Measurements from ENCODE around the gene RAD51B. TPM values are rescaled to one million over a fixed set of nuclear protein-coding genes. Genes with fewer than 3 reads are reported as not detected.

Gene RAD51B
- total RNA-seq, 1 experiment from 2014 or later = 20.0 TPM

GRCh38 chr14:68264260-68264569 lies 444.6 kb downstream of the RAD51B start:
- no peak overlapping the region for H3K4me2 ChIP-seq (ENCODE audit: low read length)
- no TSS peak for BruUV-seq (replicated peaks)
- peaks cover 0 to 18% of the 10 kb centered on the region in 2 experiments; a peak in 3 of 4 replicates for H3K4me1 ChIP-seq (ENCODE audit: control insufficient read depth in 1 of 2, insufficient read depth in 2 of 2, low read length in 2 of 2)
- RAD21 ChIA-PET (ENCODE audit: low non-redundant PET in 1 of 2, low total read pairs in 2 of 2, uncharacterized antibody in 2 of 2, unreplicated experiment in 2 of 2) = interaction anchor here in 1 of 2 experiments (0.5 kb wide), 1 partner anchor 697 kb away, joined by 5 read pairs; no protein-coding TSS in a partner anchor
- H4K20me1 ChIP-seq (ENCODE audit: insufficient read depth) = no peaks in the 10 kb centered on the region
- no peak overlapping the region for H3K27ac ChIP-seq (ENCODE audit: low read depth, low read length)
- no peak overlapping the region for H3K4me3 ChIP-seq (replicated peaks in 1 of 2; ENCODE audit: low read depth in 1 of 2, low read length in 2 of 2)
- H3K36me3 ChIP-seq (ENCODE audit: control insufficient read depth in 1 of 2, insufficient read depth in 2 of 2, low read length in 2 of 2) = no peaks in the 10 kb centered on the region
- H2AFZ ChIP-seq (ENCODE audit: low read depth, low read length, poor library complexity, severe bottlenecking) = no peak overlapping the region
- CTCF ChIA-PET = no interaction called here
- intact Hi-C loops (cut with micrococcal nuclease) = no loop called here
- H3K9ac ChIP-seq (ENCODE audit: low read length) = no peak overlapping the region
- DNase-seq (ENCODE audit: low read depth, low spot score) (no peak), ATAC-seq (no peak)
- H3K9me2 ChIP-seq (ENCODE audit: insufficient read depth) = peaks cover 5% of the 10 kb centered on the region; the same call in 1 of the 2 replicates
- no peaks in the 10 kb centered on the region for H3K9me3 ChIP-seq (ENCODE audit: control insufficient read depth in 1 of 2, insufficient read depth in 1 of 2, low read depth in 1 of 2, low read length in 2 of 2)
- TF ChIP-seq ELF1 (IDR thresholded peaks at IDR 0.05; ENCODE audit: borderline replicate concordance, low read depth) = no peak
- TF ChIP-seq POLR2A (IDR thresholded peaks at IDR 0.05; ENCODE audit: borderline replicate concordance, extremely low read depth, insufficient read depth, insufficient read length) = no peak
- TF ChIP-seq MAX (IDR thresholded peaks at IDR 0.05) = no peak
- TF ChIP-seq YY1 (IDR thresholded peaks at IDR 0.05; ENCODE audit: extremely low read depth, insufficient replicate concordance, low read depth, low read length) = no peak
- TF ChIP-seq EZH2phosphoT487 (IDR thresholded peaks at IDR 0.05; ENCODE audit: borderline replicate concordance) = no peak
- TF ChIP-seq SRF (IDR thresholded peaks at IDR 0.05; ENCODE audit: low read depth) = no peak
- TF ChIP-seq POLR2AphosphoS5 (IDR thresholded peaks at IDR 0.05; ENCODE audit: low read depth, low read length) = no peak
- TF ChIP-seq CTCF (IDR thresholded peaks at IDR 0.05 in 2 of 3, conservative IDR thresholded peaks at IDR 0.05 in 1 of 3; ENCODE audit: borderline replicate concordance in 1 of 3, insufficient read depth in 1 of 3, low read depth in 2 of 3, low read length in 2 of 3) = no peak
- TF ChIP-seq JUND (IDR thresholded peaks at IDR 0.05) = no peak
- TF ChIP-seq ZFX (IDR thresholded peaks at IDR 0.05) = no peak
- H3K79me2 ChIP-seq (ENCODE audit: insufficient read depth, low read length) = no peaks in the 10 kb centered on the region
- POLR2A ChIA-PET = no interaction called here
- no peaks in the 10 kb centered on the region for H3K27me3 ChIP-seq (ENCODE audit: insufficient read depth, low read length)

Data from HCT116 (cell line).